Germinal center (tissue), 1 donor: ENCODE measurements around the gene STIM1.
"Not testable (repeated sequence)": the region's sequence is repeated elsewhere in the genome, so short reads cannot be mapped to it uniquely, and the experiment has no call there.

Experiments used
- DNase-seq: peaks from one replicate; pipeline ENCODE4 v3.0.0; 2012; ENCODE audit warnings: mixed read lengths, low spot score

STIM1 gene

GRCh38 chr11:4027746-4028145, 172.3 kb downstream of the STIM1 start:
- DNase-seq = no peak

- DNase-seq = no peak
Observed at GRCh38 chr11:4030197-4030596, 174.7 kb downstream of the STIM1 start.

GRCh38 chr11:4032097-4032496, 176.6 kb downstream of the STIM1 start:
- no peak for DNase-seq

GRCh38 chr11:4035985-4036384, 180.5 kb downstream of the STIM1 start:
- no peak for DNase-seq

GRCh38 chr11:4039011-4039410, 183.5 kb downstream of the STIM1 start:
- DNase-seq = no peak

GRCh38 chr11:4040461-4040860, 185.0 kb downstream of the STIM1 start:
- no peak for DNase-seq

GRCh38 chr11:4041731-4042391, 186.4 kb downstream of the STIM1 start:
- DNase-seq = no peak

GRCh38 chr11:4044976-4045646, 189.6 kb downstream of the STIM1 start:
- DNase-seq = no peak

- no peak for DNase-seq
Observed at GRCh38 chr11:4048340-4048739, 192.9 kb downstream of the STIM1 start.

- no peak for DNase-seq
Observed at GRCh38 chr11:4049006-4049405, 193.5 kb downstream of the STIM1 start.

GRCh38 chr11:4050138-4050537, 194.7 kb downstream of the STIM1 start:
- no peak for DNase-seq

- not testable (repeated sequence) for DNase-seq
Observed at GRCh38 chr11:4053200-4053599, 197.7 kb downstream of the STIM1 start.

- DNase-seq = no peak
Observed at GRCh38 chr11:4054643-4055042, 199.2 kb downstream of the STIM1 start.

GRCh38 chr11:4059424-4059823, 204.0 kb downstream of the STIM1 start:
- no peak for DNase-seq

GRCh38 chr11:4060182-4060923, 204.9 kb downstream of the STIM1 start:
- no peak for DNase-seq

- no peak for DNase-seq
Observed at GRCh38 chr11:4061700-4062099, 206.2 kb downstream of the STIM1 start.

GRCh38 chr11:4063348-4063747, 207.9 kb downstream of the STIM1 start:
- DNase-seq = no peak

- DNase-seq = no peak
Observed at GRCh38 chr11:4064278-4064955, 209.0 kb downstream of the STIM1 start.

- no peak for DNase-seq
Observed at GRCh38 chr11:4065086-4065485, 209.6 kb downstream of the STIM1 start.

GRCh38 chr11:4065601-4066377, 210.3 kb downstream of the STIM1 start:
- no peak for DNase-seq

- DNase-seq = no peak
Observed at GRCh38 chr11:4066910-4067309, 211.4 kb downstream of the STIM1 start.

GRCh38 chr11:4068962-4069361, 213.5 kb downstream of the STIM1 start:
- DNase-seq = no peak
